HCT116 (cell line): ENCODE results near the gene CLEC19A. TPM values are rescaled to one million over a fixed set of nuclear protein-coding genes. Genes with fewer than 3 reads are reported as not detected.

Experiments
- ATAC-seq: fragments of 200-7000 bp; cut with Tn5 transposase; 2 replicates; pipeline ENCODE4 v1.9.1; 2020; ENCODE audit warnings: mild to moderate bottlenecking, moderate library complexity
- BruUV-seq: library from RNA; stranded (reverse); fragments of 400-500 nt; replicated peaks from 2 replicates; lab custom pipeline; 2021; lab: Mats Ljungman, UMichigan
- CTCF ChIA-PET: fragments of 300-600 bp; sonication (Branson Sonifier 250); formaldehyde crosslinking; loops from one replicate; lab custom pipeline; 2021; ENCODE audit warnings: antibody characterized with exemption; lab: Charles Lee
- POLR2A ChIA-PET: fragments of 300-600, 350-600 bp; sonication (Branson Sonifier 250); formaldehyde crosslinking; loops from one replicate; lab custom pipeline; 2021; ENCODE audit warnings: antibody characterized with exemption; lab: Charles Lee
- RAD21 ChIA-PET, 2 experiments: fragments of 300-600 bp; sonication (Branson Sonifier 250); formaldehyde crosslinking; loops; one replicate each; lab custom pipeline; 2023; ENCODE audit warnings: low total read pairs in 2 of 2; ENCODE audit not compliant: uncharacterized antibody in 2 of 2, unreplicated experiment in 2 of 2, low non-redundant PET in 1 of 2; lab: Charles Lee
- DNase-seq: peaks from one replicate; pipeline ENCODE4 v3.0.0-alpha.2; 2010; ENCODE audit warnings: low read depth, low spot score
- H2AFZ ChIP-seq: fragments of 200-600 bp; shearing (Covaris generic), sonication (generic); 2 replicates; pipeline ENCODE4 v1.6.1; 2017; ENCODE audit warnings: low read depth, mixed run types, mixed read lengths, antibody characterized with exemption, low read length; ENCODE audit not compliant: poor library complexity, severe bottlenecking
- H3K27ac ChIP-seq: 2 replicates; pipeline ENCODE4 v1.5.1; 2012; ENCODE audit warnings: low read depth, low read length
- H3K27me3 ChIP-seq: fragments of 200-600 bp; sonication (generic); 2 replicates; pipeline ENCODE4 v1.6.1; 2016; ENCODE audit warnings: mixed run types, low read length, mixed read lengths; ENCODE audit not compliant: insufficient read depth
- H3K36me3 ChIP-seq, 2 experiments: fragments of 200-500 bp in 1 of 2; fragments of 200-600 bp in 1 of 2; sonication (Bioruptor generic) in 1 of 2; sonication (generic) in 1 of 2; 2 replicates each; pipeline versions ENCODE4 v1.5.1 to v1.6.1; 2014 to 2016; ENCODE audit warnings: low read length in 2 of 2, inconsistent platforms in 1 of 2, mixed read lengths in 1 of 2, mixed run types in 1 of 2; ENCODE audit not compliant: insufficient read depth in 2 of 2, control insufficient read depth in 1 of 2
- H3K4me1 ChIP-seq, 2 experiments: fragments of 200-600 bp in 1 of 2; sonication (generic) in 1 of 2; 2 replicates each; pipeline versions ENCODE4 v1.5.1 to v1.6.1; 2012 to 2017; ENCODE audit warnings: low read length in 2 of 2, inconsistent platforms in 1 of 2, mild to moderate bottlenecking in 1 of 2, mixed read lengths in 1 of 2, mixed run types in 1 of 2, moderate library complexity in 1 of 2; ENCODE audit not compliant: insufficient read depth in 2 of 2, control insufficient read depth in 1 of 2
- H3K4me2 ChIP-seq: fragments of 200-600 bp; sonication (generic); 2 replicates; pipeline ENCODE4 v1.6.1; 2017; ENCODE audit warnings: mixed run types, low read length, mixed read lengths
- H3K4me3 ChIP-seq, 2 experiments: fragments of 200-600 bp in 1 of 2; sonication (generic) in 1 of 2; replicated peaks in 1 of 2; 2 replicates each; pipeline ENCODE4 v1.5.1; 2011 to 2016; ENCODE audit warnings: low read length in 2 of 2, control low read depth in 1 of 2, low read depth in 1 of 2, mild to moderate bottlenecking in 1 of 2, mixed read lengths in 1 of 2, mixed run types in 1 of 2
- H3K79me2 ChIP-seq: fragments of 200-600 bp; sonication (generic); 2 replicates; pipeline ENCODE4 v1.6.1; 2017; ENCODE audit warnings: mild to moderate bottlenecking, mixed run types, low read length, moderate library complexity, mixed read lengths; ENCODE audit not compliant: insufficient read depth
- H3K9ac ChIP-seq: fragments of 200-600 bp; sonication (generic); 2 replicates; pipeline ENCODE4 v1.6.1; 2016; ENCODE audit warnings: low read length, mixed read lengths
- H3K9me2 ChIP-seq: fragments of 200-600 bp; sonication (generic), shearing (Covaris generic); 2 replicates; pipeline ENCODE4 v1.6.1; 2017; ENCODE audit warnings: mixed run types, mild to moderate bottlenecking, moderate library complexity; ENCODE audit not compliant: insufficient read depth
- H3K9me3 ChIP-seq, 2 experiments: fragments of 200-500 bp in 1 of 2; fragments of 200-600 bp in 1 of 2; sonication (Bioruptor generic) in 1 of 2; sonication (generic) in 1 of 2; 2 replicates each; pipeline ENCODE4 v1.6.1; 2014 to 2017; ENCODE audit warnings: low read length in 2 of 2, mixed read lengths in 2 of 2, inconsistent platforms in 1 of 2, low read depth in 1 of 2, mild to moderate bottlenecking in 1 of 2, mixed run types in 1 of 2, moderate library complexity in 1 of 2; ENCODE audit not compliant: control insufficient read depth in 1 of 2, insufficient read depth in 1 of 2
- H4K20me1 ChIP-seq: fragments of 200-600 bp; sonication (generic), shearing (Covaris generic); 2 replicates; pipeline ENCODE4 v1.6.1; 2017; ENCODE audit warnings: mixed run types, mild to moderate bottlenecking, moderate library complexity; ENCODE audit not compliant: insufficient read depth
- CBX3 ChIP-seq: IDR thresholded peaks from 2 replicates; pipeline ENCODE4 v1.6.1; 2012; ENCODE audit warnings: low read depth
- CEBPB ChIP-seq: IDR thresholded peaks from 2 replicates; pipeline ENCODE4 v1.6.1; 2012; ENCODE audit warnings: low read depth
- EGR1 ChIP-seq: IDR thresholded peaks from 2 replicates; pipeline ENCODE4 v1.6.1; 2012; ENCODE audit warnings: low read depth
- ELF1 ChIP-seq: IDR thresholded peaks from 2 replicates; pipeline ENCODE4 v1.6.1; 2012; ENCODE audit warnings: low read depth, borderline replicate concordance
- EZH2 ChIP-seq: fragments of 200-600 bp; sonication (generic); IDR thresholded peaks from 2 replicates; pipeline ENCODE4 v1.6.1; 2017; ENCODE audit warnings: antibody characterized with exemption, mixed run types
- EZH2phosphoT487 ChIP-seq: fragments of 200-600 bp; IDR thresholded peaks from 2 replicates; pipeline ENCODE4 v1.6.1; 2018; ENCODE audit warnings: antibody characterized with exemption, borderline replicate concordance
- FOSL1 ChIP-seq: IDR thresholded peaks from 2 replicates; pipeline ENCODE4 v1.6.1; 2012; ENCODE audit warnings: low read depth
- JUND ChIP-seq: IDR thresholded peaks from 2 replicates; pipeline ENCODE4 v1.6.1; 2012
- POLR2A ChIP-seq: IDR thresholded peaks from 2 replicates; pipeline ENCODE4 v1.7.0; 2011; ENCODE audit warnings: borderline replicate concordance; ENCODE audit not compliant: insufficient read depth, insufficient read length; ENCODE audit errors: extremely low read depth
- RAD21 ChIP-seq: IDR thresholded peaks from 2 replicates; pipeline ENCODE4 v1.6.1; 2012; ENCODE audit warnings: low read depth, mild to moderate bottlenecking
- SP1 ChIP-seq: IDR thresholded peaks from 2 replicates; pipeline ENCODE4 v1.6.1; 2012; ENCODE audit warnings: low read depth
- TCF7L2 ChIP-seq: IDR thresholded peaks from 2 replicates; pipeline ENCODE4 v1.7.0; 2011; ENCODE audit warnings: borderline replicate concordance, inconsistent platforms; ENCODE audit not compliant: insufficient read depth, insufficient read length; ENCODE audit errors: extremely low read depth
- YY1 ChIP-seq: IDR thresholded peaks from 2 replicates; pipeline ENCODE4 v1.6.1; 2011; ENCODE audit warnings: low read length, low read depth, moderate library complexity, mild to moderate bottlenecking; ENCODE audit not compliant: insufficient replicate concordance; ENCODE audit errors: extremely low read depth
- ZFX ChIP-seq: fragments of 450-650 bp; IDR thresholded peaks from 2 replicates; pipeline ENCODE4 v1.6.1; 2017
- ZNF274 ChIP-seq: fragments of 200-500 bp; sonication (Bioruptor generic); IDR thresholded peaks from 2 replicates; pipeline ENCODE4 v1.6.1; 2014; ENCODE audit warnings: mild to moderate bottlenecking, low read depth, low read length, inconsistent platforms
- intact Hi-C: fragments of 100-400 bp; cut with micrococcal nuclease; formaldehyde crosslinking; loops from 2 replicates; pipeline ENCODE4 v1.10.0; 2022
- total RNA-seq: library from RNA; stranded (reverse); gene quantifications from one replicate; pipeline ENCODE4 v1.2.1, GENCODE V29; 2021; ENCODE audit not compliant: unreplicated experiment
- TF ChIP-seq, protein P1 (sequence below): IDR thresholded peaks from 2 replicates; pipeline ENCODE4 v1.6.1; 2012
- TF ChIP-seq, protein P2 (sequence below), 3 experiments: fragments of 200-600 bp in 1 of 3; sonication (generic) in 1 of 3; IDR thresholded peaks in 2 of 3; conservative IDR thresholded peaks in 1 of 3; 2 replicates each; pipeline ENCODE4 v1.5.1; 2012 to 2017; ENCODE audit warnings: low read depth in 2 of 3, low read length in 2 of 3, antibody characterized with exemption in 1 of 3, borderline replicate concordance in 1 of 3, control low read depth in 1 of 3, mild to moderate bottlenecking in 1 of 3, mixed read lengths in 1 of 3, mixed run types in 1 of 3, moderate library complexity in 1 of 3; ENCODE audit not compliant: insufficient read depth in 1 of 3
- TF ChIP-seq, protein P3 (sequence below): IDR thresholded peaks from 2 replicates; pipeline ENCODE4 v1.6.1; 2012; ENCODE audit warnings: low read depth

The CLEC19A gene
- total RNA-seq, 1 experiment from 2014 or later: not detected

DNA sequence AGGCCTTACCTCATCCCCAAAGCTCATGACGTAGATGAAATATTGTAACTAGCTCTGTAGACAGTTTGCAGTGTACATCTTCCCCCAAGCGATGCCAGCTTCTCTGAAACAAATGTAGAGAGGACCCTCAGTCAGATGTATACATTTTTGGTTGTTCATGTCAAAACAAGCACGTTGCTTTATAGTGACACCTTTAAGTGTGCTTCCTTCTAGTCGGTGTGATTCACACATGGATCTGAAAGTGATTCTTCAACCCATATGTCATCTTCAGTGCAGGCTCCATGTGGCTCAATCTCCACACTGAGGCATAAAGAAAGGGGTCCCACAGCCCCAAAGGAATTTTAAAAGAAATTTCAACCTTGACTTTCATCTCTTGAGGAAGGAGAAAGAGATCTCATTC, 30.9 kb upstream of the CLEC19A start:
- Histone ChIP-seq H3K4me2 (no peak overlapping the region), H3K4me1 (no peaks in the 10 kb centered on the region), H3K9me2 (no peaks in the 10 kb centered on the region)
- RAD21 ChIA-PET: no interaction called here
- TF ChIP-seq EZH2phosphoT487 (no peak), FOSL1 (no peak), SP1 (no peak), JUND (no peak), YY1 (no peak), CEBPB (no peak), ZNF274 (no peak), ELF1 (no peak), EZH2 (no peak), ZFX (no peak), EGR1 (no peak), TCF7L2 (no peak), CBX3 (no peak), RAD21 (no peak), POLR2A (no peak)
- TF ChIP-seq, protein P1, sequence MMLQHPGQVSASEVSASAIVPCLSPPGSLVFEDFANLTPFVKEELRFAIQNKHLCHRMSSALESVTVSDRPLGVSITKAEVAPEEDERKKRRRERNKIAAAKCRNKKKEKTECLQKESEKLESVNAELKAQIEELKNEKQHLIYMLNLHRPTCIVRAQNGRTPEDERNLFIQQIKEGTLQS: no peak
- TF ChIP-seq, protein P2, sequence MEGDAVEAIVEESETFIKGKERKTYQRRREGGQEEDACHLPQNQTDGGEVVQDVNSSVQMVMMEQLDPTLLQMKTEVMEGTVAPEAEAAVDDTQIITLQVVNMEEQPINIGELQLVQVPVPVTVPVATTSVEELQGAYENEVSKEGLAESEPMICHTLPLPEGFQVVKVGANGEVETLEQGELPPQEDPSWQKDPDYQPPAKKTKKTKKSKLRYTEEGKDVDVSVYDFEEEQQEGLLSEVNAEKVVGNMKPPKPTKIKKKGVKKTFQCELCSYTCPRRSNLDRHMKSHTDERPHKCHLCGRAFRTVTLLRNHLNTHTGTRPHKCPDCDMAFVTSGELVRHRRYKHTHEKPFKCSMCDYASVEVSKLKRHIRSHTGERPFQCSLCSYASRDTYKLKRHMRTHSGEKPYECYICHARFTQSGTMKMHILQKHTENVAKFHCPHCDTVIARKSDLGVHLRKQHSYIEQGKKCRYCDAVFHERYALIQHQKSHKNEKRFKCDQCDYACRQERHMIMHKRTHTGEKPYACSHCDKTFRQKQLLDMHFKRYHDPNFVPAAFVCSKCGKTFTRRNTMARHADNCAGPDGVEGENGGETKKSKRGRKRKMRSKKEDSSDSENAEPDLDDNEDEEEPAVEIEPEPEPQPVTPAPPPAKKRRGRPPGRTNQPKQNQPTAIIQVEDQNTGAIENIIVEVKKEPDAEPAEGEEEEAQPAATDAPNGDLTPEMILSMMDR (IDR thresholded peaks at IDR 0.05 in 2 of 3, conservative IDR thresholded peaks at IDR 0.05 in 1 of 3; ENCODE audit: borderline replicate concordance in 1 of 3, insufficient read depth in 1 of 3, low read depth in 2 of 3, low read length in 2 of 3): no peak
- TF ChIP-seq, protein P3, sequence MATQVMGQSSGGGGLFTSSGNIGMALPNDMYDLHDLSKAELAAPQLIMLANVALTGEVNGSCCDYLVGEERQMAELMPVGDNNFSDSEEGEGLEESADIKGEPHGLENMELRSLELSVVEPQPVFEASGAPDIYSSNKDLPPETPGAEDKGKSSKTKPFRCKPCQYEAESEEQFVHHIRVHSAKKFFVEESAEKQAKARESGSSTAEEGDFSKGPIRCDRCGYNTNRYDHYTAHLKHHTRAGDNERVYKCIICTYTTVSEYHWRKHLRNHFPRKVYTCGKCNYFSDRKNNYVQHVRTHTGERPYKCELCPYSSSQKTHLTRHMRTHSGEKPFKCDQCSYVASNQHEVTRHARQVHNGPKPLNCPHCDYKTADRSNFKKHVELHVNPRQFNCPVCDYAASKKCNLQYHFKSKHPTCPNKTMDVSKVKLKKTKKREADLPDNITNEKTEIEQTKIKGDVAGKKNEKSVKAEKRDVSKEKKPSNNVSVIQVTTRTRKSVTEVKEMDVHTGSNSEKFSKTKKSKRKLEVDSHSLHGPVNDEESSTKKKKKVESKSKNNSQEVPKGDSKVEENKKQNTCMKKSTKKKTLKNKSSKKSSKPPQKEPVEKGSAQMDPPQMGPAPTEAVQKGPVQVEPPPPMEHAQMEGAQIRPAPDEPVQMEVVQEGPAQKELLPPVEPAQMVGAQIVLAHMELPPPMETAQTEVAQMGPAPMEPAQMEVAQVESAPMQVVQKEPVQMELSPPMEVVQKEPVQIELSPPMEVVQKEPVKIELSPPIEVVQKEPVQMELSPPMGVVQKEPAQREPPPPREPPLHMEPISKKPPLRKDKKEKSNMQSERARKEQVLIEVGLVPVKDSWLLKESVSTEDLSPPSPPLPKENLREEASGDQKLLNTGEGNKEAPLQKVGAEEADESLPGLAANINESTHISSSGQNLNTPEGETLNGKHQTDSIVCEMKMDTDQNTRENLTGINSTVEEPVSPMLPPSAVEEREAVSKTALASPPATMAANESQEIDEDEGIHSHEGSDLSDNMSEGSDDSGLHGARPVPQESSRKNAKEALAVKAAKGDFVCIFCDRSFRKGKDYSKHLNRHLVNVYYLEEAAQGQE: no peak
- TF ChIP-seq, all 23 proteins: peak for 0
- CTCF ChIA-PET: no interaction called here
- Histone ChIP-seq H3K4me3 (no peak overlapping the region), H3K36me3 (no peaks in the 10 kb centered on the region), H3K9ac (no peak overlapping the region), H3K27ac (no peak overlapping the region), H3K9me3 (no peaks in the 10 kb centered on the region), H4K20me1 (no peaks in the 10 kb centered on the region), H3K79me2 (no peaks in the 10 kb centered on the region), H3K27me3 (no peaks in the 10 kb centered on the region), H2AFZ (no peak overlapping the region)
- DNase-seq (no peak), ATAC-seq (no peak)
- intact Hi-C loops: no loop called here
- BruUV-seq: no TSS peak
- POLR2A ChIA-PET: no interaction called here
